K562 (cell line): ENCODE measurements around the gene USP14. TPM values are rescaled to one million over a fixed set of nuclear protein-coding genes. Genes with fewer than 3 reads are reported as not detected.
A peak's percentile ranks its signal among the peaks of the same experiment; 100 is the strongest.

ENCODE experiments used
- BRF1 ChIP-seq: IDR thresholded peaks from 3 replicates; pipeline ENCODE4 v1.6.1; 2011; ENCODE audit warnings: borderline replicate concordance, mild to moderate bottlenecking; ENCODE audit not compliant: insufficient read length; ENCODE audit errors: extremely low read depth
- DLX4 ChIP-seq: fragments of 250-450 bp; sonication (Bioruptor Pico); IDR thresholded peaks from 2 replicates; pipeline ENCODE4 v1.6.1; 2021; ENCODE audit warnings: mild to moderate bottlenecking
- ESRRA ChIP-seq: fragments of 450-650 bp; IDR thresholded peaks from 2 replicates; pipeline ENCODE4 v1.6.1; 2014; ENCODE audit warnings: low read depth, mild to moderate bottlenecking, moderate library complexity, borderline replicate concordance
- EWSR1 ChIP-seq: fragments of 450-650 bp; IDR thresholded peaks from 2 replicates; pipeline ENCODE4 v1.6.1; 2018; ENCODE audit warnings: borderline replicate concordance, mild to moderate bottlenecking, low read depth, moderate library complexity; ENCODE audit not compliant: partially characterized antibody
- IRF2 ChIP-seq: sonication (generic); formaldehyde crosslinking; IDR thresholded peaks from 2 replicates; pipeline ENCODE4 v1.8.1; 2022; ENCODE audit warnings: mild to moderate bottlenecking, missing genetic modification reagents
- KAT7 ChIP-seq: sonication (generic); formaldehyde crosslinking; IDR thresholded peaks from 2 replicates; pipeline ENCODE4 v1.8.0; 2022; ENCODE audit warnings: missing genetic modification reagents, mild to moderate bottlenecking, borderline replicate concordance
- KLF10 ChIP-seq: fragments of 250-450 bp; sonication (Bioruptor Pico); IDR thresholded peaks from 2 replicates; pipeline ENCODE4 v1.6.1; 2021; ENCODE audit warnings: matching md5 sums
- LEF1 ChIP-seq: fragments of 450-650 bp; IDR thresholded peaks from 2 replicates; pipeline ENCODE4 v1.6.1; 2016; ENCODE audit warnings: mild to moderate bottlenecking
- NR2C1 ChIP-seq, 2 experiments: fragments of 450-650 bp; IDR thresholded peaks; 2 replicates each; pipeline ENCODE4 v1.6.1; 2017; ENCODE audit warnings: mild to moderate bottlenecking in 2 of 2, antibody characterized with exemption in 1 of 2, inconsistent platforms in 1 of 2, missing compliant biosample characterization in 1 of 2, missing genetic modification characterization in 1 of 2
- NR3C1 ChIP-seq: sonication (generic); formaldehyde crosslinking; IDR thresholded peaks from 2 replicates; pipeline ENCODE4 v1.8.1; 2022; ENCODE audit warnings: missing genetic modification reagents
- NRF1 ChIP-seq, 2 experiments: fragments of 450-650 bp; IDR thresholded peaks in 1 of 2; conservative IDR thresholded peaks in 1 of 2; 2 replicates each; pipeline ENCODE4 v1.6.1; 2014; ENCODE audit warnings: mild to moderate bottlenecking in 2 of 2
- PCBP2 ChIP-seq: fragments of 200-400 bp; formaldehyde crosslinking; IDR thresholded peaks from 2 replicates; pipeline ENCODE4 v1.6.1; 2018; ENCODE audit warnings: low read length, low read depth, mild to moderate bottlenecking, moderate library complexity; ENCODE audit not compliant: poor library complexity, severe bottlenecking
- PYGO2 ChIP-seq: fragments of 450-650 bp; IDR thresholded peaks from 2 replicates; pipeline ENCODE4 v1.6.1; 2016; ENCODE audit warnings: mild to moderate bottlenecking, missing genetic modification characterization, moderate library complexity, missing compliant biosample characterization
- RBM25 ChIP-seq: fragments of 200-400 bp; formaldehyde crosslinking; IDR thresholded peaks from 2 replicates; pipeline ENCODE4 v1.6.1; 2018; ENCODE audit warnings: low read length, low read depth, moderate library complexity; ENCODE audit not compliant: severe bottlenecking
- RHOXF2B ChIP-seq: fragments of 250-450 bp; sonication (Bioruptor Pico); conservative IDR thresholded peaks from 2 replicates; pipeline ENCODE4 v1.5.1; 2021
- SAP30 ChIP-seq: fragments of 200-600 bp; sonication (generic); IDR thresholded peaks from 2 replicates; pipeline ENCODE4 v1.6.1; 2012; ENCODE audit warnings: borderline replicate concordance, low read depth, mild to moderate bottlenecking, moderate library complexity, low read length, control low read depth, inconsistent platforms; ENCODE audit not compliant: insufficient read depth, poor library complexity, severe bottlenecking
- TARDBP ChIP-seq: fragments of 450-650 bp; IDR thresholded peaks from 2 replicates; pipeline ENCODE4 v1.6.1; 2016
- YY1 ChIP-seq, 3 experiments: IDR thresholded peaks; 2 replicates each; pipeline ENCODE4 v1.6.1; 2011; ENCODE audit warnings: low read length in 2 of 3, mild to moderate bottlenecking in 2 of 3, moderate library complexity in 2 of 3, borderline replicate concordance in 1 of 3, control low read depth in 1 of 3, low read depth in 1 of 3; ENCODE audit not compliant: insufficient read depth in 3 of 3, insufficient replicate concordance in 2 of 3, control insufficient read depth in 1 of 3, insufficient read length in 1 of 3; ENCODE audit errors: extremely low read depth in 1 of 3
- ZBTB26 ChIP-seq: fragments of 450-650 bp; formaldehyde crosslinking; IDR thresholded peaks from 2 replicates; pipeline ENCODE4 v1.4.0; 2022; ENCODE audit warnings: missing genetic modification characterization
- ZC3H11A ChIP-seq: IDR thresholded peaks from 2 replicates; pipeline ENCODE4 v1.6.1; 2012; ENCODE audit warnings: low read depth, low read length, improper control_type of control experiment
- ZNF79 ChIP-seq: fragments of 250-450 bp; sonication (Bioruptor Pico); IDR thresholded peaks from 2 replicates; pipeline ENCODE4 v1.4.0; 2020; ENCODE audit warnings: low read depth, mild to moderate bottlenecking, moderate library complexity
- polyA plus RNA-seq, 8 experiments: library from polyadenylated mRNA; depleted of rRNA in 4 of 8; stranded (reverse) in 5 of 8; unstranded in 3 of 8; fragments of >200 nt; fragmentation: Nextera tagmentation in 2 of 8; fragmentation: Illumina TruSeq in 1 of 8; extraction: Ambion mirVana in 2 of 8; extraction: Trizol in 1 of 8; gene quantifications; 2 replicates each; pipeline versions ENCODE4 v1.2.1 to v1.2.3, GENCODE V29; 2011 to 2014; ENCODE audit warnings: inconsistent platforms in 1 of 8, missing spikeins in 1 of 8
- total RNA-seq, 7 experiments: library from RNA; depleted of rRNA in 6 of 7; stranded (reverse); fragments of >200 nt in 6 of 7; fragmentation: Illumina TruSeq in 2 of 7; extraction: Trizol in 2 of 7; gene quantifications; 2 replicates each; pipeline versions ENCODE4 v1.2.1 to v1.2.3, GENCODE V29; 2011 to 2021; ENCODE audit warnings: low replicate concordance in 1 of 7
- TF ChIP-seq, protein P1 (sequence below): sonication (generic); formaldehyde crosslinking; IDR thresholded peaks from 2 replicates; pipeline ENCODE4 v1.8.0; 2022; ENCODE audit warnings: missing genetic modification reagents, mild to moderate bottlenecking, borderline replicate concordance

The USP14 gene
- total and polyA plus RNA-seq, 9 of the 15 experiments (the other 6 are each of a cell fraction or from before 2014, with no cell fraction given), result 18.7 to 129 (median 40.3) TPM

- TF ChIP-seq SAP30 (peak; percentile 96), NRF1 (conservative IDR thresholded peaks at IDR 0.05 in 1 of 2, IDR thresholded peaks at IDR 0.05 in 1 of 2) (peak; percentile 94 to 95), EWSR1 (no peak), TARDBP (0 out of 2 replicates have a peak, but pooled peaks have one; percentile 58), PYGO2 (tag) (no peak), LEF1 (no peak), KAT7 (peak; percentile 95), BRF1 (no peak), IRF2 (peak; percentile 96), RHOXF2B (CRISPR knock-in tag) (peak; percentile 79; the same call in 1 of the 2 replicates), ESRRA (peak; percentile 85), KLF10 (CRISPR knock-in tag) (no peak), NR2C1 (IDR thresholded peaks at IDR 0.05) (no peak), NR2C1 (tag; IDR thresholded peaks at IDR 0.05) (0 out of 2 replicates have a peak, but pooled peaks have one; percentile 16), ZC3H11A (no peak; the same call in 1 of the 2 replicates), RBM25 (peak; percentile 34), PCBP2 (no peak), YY1 (IDR thresholded peaks at IDR 0.05; ENCODE audit: borderline replicate concordance in 1 of 3, control insufficient read depth in 1 of 3, extremely low read depth in 1 of 3, insufficient read depth in 3 of 3, insufficient read length in 1 of 3, insufficient replicate concordance in 2 of 3, low read depth in 1 of 3, low read length in 2 of 3) (peak in 2 of 3 experiments; percentile 4 to 35), DLX4 (CRISPR knock-in tag) (no peak), ZBTB26 (CRISPR knock-in tag) (0 out of 2 replicates have a peak, but pooled peaks have one; percentile 42), NR3C1 (peak; percentile 97), ZNF79 (CRISPR knock-in tag) (no peak)
- TF ChIP-seq, protein P1, sequence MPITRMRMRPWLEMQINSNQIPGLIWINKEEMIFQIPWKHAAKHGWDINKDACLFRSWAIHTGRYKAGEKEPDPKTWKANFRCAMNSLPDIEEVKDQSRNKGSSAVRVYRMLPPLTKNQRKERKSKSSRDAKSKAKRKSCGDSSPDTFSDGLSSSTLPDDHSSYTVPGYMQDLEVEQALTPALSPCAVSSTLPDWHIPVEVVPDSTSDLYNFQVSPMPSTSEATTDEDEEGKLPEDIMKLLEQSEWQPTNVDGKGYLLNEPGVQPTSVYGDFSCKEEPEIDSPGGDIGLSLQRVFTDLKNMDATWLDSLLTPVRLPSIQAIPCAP (CRISPR knock-in tag), result peak; percentile 64; the same call in 1 of the 2 replicates
Measured at GRCh38 chr18:158128-159036, at the start of gene USP14 (continued).
